NCI-H2081 treated with DMSO at 0.1 percent for 48 hours (cell line): ENCODE measurements around the gene EPN2.

Experiments
- DNase-seq: peaks from one replicate; lab custom pipeline; 2025; lab: John Stamatoyannopoulos, UW

Gene EPN2

GRCh38 chr17:19294443-19294842, 57.3 kb downstream of the EPN2 start:
- DNase-seq, result no peak

- no peak for DNase-seq
Observed at GRCh38 chr17:19295473-19296135, 58.4 kb downstream of the EPN2 start.

GRCh38 chr17:19296786-19297778, 59.9 kb downstream of the EPN2 start:
- DNase-seq, result no peak

- DNase-seq, result no peak
Observed at GRCh38 chr17:19298569-19299213, 61.5 kb downstream of the EPN2 start.

- DNase-seq, result no peak
Observed at GRCh38 chr17:19299214-19299747, 62.1 kb downstream of the EPN2 start.

GRCh38 chr17:19299866-19300265, 62.7 kb downstream of the EPN2 start:
- no peak for DNase-seq

- no peak for DNase-seq
Observed at GRCh38 chr17:19301274-19301951, 64.2 kb downstream of the EPN2 start.

GRCh38 chr17:19301973-19302372, 64.8 kb downstream of the EPN2 start:
- DNase-seq, result no peak

- no peak for DNase-seq
Observed at GRCh38 chr17:19302791-19303331, 65.7 kb downstream of the EPN2 start.

GRCh38 chr17:19303367-19303776, 66.2 kb downstream of the EPN2 start:
- DNase-seq, result no peak

- DNase-seq, result no peak
Observed at GRCh38 chr17:19304209-19304608, 67.0 kb downstream of the EPN2 start.

- DNase-seq, result no peak
Observed at GRCh38 chr17:19304751-19305150, 67.6 kb downstream of the EPN2 start.

- no peak for DNase-seq
Observed at GRCh38 chr17:19305256-19305655, 68.1 kb downstream of the EPN2 start.

GRCh38 chr17:19305761-19306159, 68.6 kb downstream of the EPN2 start:
- DNase-seq, result no peak

- no peak for DNase-seq
Observed at GRCh38 chr17:19306160-19307111, 69.3 kb downstream of the EPN2 start.

- no peak for DNase-seq
Observed at GRCh38 chr17:19307521-19307920, 70.4 kb downstream of the EPN2 start.

- no peak for DNase-seq
Observed at GRCh38 chr17:19308398-19308797, 71.2 kb downstream of the EPN2 start.

GRCh38 chr17:19309701-19310100, 72.5 kb downstream of the EPN2 start:
- DNase-seq, result no peak

- DNase-seq, result no peak
Observed at GRCh38 chr17:19310151-19310550, 73.0 kb downstream of the EPN2 start.

- DNase-seq, result no peak
Observed at GRCh38 chr17:19311016-19311415, 73.8 kb downstream of the EPN2 start.
